Measurements from ENCODE around the gene CMTM4.

GRCh38 chr16:66673691-66674090 lies 22.9 kb downstream of the CMTM4 start:
- TF ChIP-seq EP300 (IDR thresholded peaks at IDR 0.05) (no peak), POLR2A (IDR thresholded peaks at IDR 0.05) (no peak), POLR2AphosphoS5 (IDR thresholded peaks at IDR 0.05) (no peak)
- TF ChIP-seq, protein P1, sequence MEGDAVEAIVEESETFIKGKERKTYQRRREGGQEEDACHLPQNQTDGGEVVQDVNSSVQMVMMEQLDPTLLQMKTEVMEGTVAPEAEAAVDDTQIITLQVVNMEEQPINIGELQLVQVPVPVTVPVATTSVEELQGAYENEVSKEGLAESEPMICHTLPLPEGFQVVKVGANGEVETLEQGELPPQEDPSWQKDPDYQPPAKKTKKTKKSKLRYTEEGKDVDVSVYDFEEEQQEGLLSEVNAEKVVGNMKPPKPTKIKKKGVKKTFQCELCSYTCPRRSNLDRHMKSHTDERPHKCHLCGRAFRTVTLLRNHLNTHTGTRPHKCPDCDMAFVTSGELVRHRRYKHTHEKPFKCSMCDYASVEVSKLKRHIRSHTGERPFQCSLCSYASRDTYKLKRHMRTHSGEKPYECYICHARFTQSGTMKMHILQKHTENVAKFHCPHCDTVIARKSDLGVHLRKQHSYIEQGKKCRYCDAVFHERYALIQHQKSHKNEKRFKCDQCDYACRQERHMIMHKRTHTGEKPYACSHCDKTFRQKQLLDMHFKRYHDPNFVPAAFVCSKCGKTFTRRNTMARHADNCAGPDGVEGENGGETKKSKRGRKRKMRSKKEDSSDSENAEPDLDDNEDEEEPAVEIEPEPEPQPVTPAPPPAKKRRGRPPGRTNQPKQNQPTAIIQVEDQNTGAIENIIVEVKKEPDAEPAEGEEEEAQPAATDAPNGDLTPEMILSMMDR (IDR thresholded peaks at IDR 0.05), result no peak

All from sigmoid colon (tissue), 4 donors.